ENCODE data around the gene TBXAS1.

DNA sequence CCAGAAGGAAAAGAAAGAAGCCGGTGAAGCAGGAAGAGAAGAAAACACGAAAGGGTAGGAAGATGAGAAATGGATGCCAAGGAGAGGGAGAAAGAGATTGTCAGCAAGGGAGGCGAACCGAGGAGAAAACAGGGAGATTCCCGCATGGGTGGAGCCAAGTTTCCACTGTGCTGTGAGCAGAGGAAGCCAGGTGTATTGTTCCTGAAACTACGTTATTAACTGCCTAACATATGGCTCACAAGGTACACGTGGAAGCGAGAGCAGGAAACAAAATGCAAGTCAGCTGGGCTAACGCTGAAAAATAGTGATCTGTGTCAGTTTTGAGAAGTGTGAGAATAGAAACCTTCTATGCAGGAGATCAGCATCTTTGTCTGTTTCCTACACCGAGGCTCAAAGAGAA lies 30.8 kb upstream of the TBXAS1 start:
- TF ChIP-seq, protein P1, sequence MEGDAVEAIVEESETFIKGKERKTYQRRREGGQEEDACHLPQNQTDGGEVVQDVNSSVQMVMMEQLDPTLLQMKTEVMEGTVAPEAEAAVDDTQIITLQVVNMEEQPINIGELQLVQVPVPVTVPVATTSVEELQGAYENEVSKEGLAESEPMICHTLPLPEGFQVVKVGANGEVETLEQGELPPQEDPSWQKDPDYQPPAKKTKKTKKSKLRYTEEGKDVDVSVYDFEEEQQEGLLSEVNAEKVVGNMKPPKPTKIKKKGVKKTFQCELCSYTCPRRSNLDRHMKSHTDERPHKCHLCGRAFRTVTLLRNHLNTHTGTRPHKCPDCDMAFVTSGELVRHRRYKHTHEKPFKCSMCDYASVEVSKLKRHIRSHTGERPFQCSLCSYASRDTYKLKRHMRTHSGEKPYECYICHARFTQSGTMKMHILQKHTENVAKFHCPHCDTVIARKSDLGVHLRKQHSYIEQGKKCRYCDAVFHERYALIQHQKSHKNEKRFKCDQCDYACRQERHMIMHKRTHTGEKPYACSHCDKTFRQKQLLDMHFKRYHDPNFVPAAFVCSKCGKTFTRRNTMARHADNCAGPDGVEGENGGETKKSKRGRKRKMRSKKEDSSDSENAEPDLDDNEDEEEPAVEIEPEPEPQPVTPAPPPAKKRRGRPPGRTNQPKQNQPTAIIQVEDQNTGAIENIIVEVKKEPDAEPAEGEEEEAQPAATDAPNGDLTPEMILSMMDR (conservative IDR thresholded peaks at IDR 0.05; ENCODE audit: low read length): no peak
- TF ChIP-seq EZH2phosphoT487 (IDR thresholded peaks at IDR 0.05; ENCODE audit: borderline replicate concordance): no peak

All from Loucy (cell line).